PFSK-1 (cell line): ENCODE measurements around the gene AKR1E2.

ENCODE experiments used
- FOXP2 ChIP-seq: optimal IDR thresholded peaks from 2 replicates; pipeline ENCODE3; 2011; ENCODE audit warnings: borderline replicate concordance, control low read depth, inconsistent platforms; ENCODE audit not compliant: insufficient read depth; ENCODE audit errors: extremely low read length, extremely low read depth
- POLR2AphosphoS5 ChIP-seq: IDR thresholded peaks from 2 replicates; pipeline ENCODE4 v1.6.1; 2012; ENCODE audit warnings: low read depth, mild to moderate bottlenecking, control low read depth, low read length, moderate library complexity
- SIN3A ChIP-seq: IDR thresholded peaks from 2 replicates; pipeline ENCODE4 v1.6.1; 2012; ENCODE audit warnings: mild to moderate bottlenecking, low read length, moderate library complexity, borderline replicate concordance; ENCODE audit not compliant: insufficient read depth
- TAF1 ChIP-seq: IDR thresholded peaks from 2 replicates; pipeline ENCODE4 v1.6.1; 2012; ENCODE audit warnings: low read length, control low read depth, borderline replicate concordance; ENCODE audit not compliant: insufficient read depth
- TF ChIP-seq, protein P1 (sequence below), 2 experiments: IDR thresholded peaks; 2 replicates each; pipeline versions ENCODE4 v1.6.1 to v1.8.0; 2011 to 2012; ENCODE audit warnings: low read depth in 2 of 2, low read length in 2 of 2, control low read depth in 1 of 2, inconsistent platforms in 1 of 2, mild to moderate bottlenecking in 1 of 2, moderate library complexity in 1 of 2; ENCODE audit not compliant: insufficient read depth in 1 of 2

AKR1E2 gene

DNA sequence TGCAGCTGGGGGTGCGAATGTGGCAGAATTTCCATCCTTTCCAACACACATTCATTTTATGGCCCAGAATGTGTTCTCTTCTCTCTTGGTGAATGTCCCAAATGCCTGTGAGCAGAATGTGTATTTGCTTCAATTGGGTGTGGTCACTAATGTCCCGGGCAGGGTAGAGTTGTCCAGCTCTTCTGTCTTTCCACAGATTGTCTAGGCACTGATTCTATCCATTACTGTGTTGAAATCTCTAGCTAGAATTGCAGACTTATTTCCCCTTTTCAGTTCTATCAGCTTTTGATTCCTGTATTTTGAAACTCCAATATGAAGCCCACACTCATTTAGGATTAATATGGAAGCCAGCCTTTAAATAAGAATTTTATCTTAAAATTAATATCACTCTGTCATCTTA, 14.0 kb upstream of the AKR1E2 start:
- no peak for TF ChIP-seq POLR2AphosphoS5
- no peak for TF ChIP-seq FOXP2
- no peak for TF ChIP-seq TAF1
- no peak for TF ChIP-seq SIN3A
- TF ChIP-seq, protein P1, sequence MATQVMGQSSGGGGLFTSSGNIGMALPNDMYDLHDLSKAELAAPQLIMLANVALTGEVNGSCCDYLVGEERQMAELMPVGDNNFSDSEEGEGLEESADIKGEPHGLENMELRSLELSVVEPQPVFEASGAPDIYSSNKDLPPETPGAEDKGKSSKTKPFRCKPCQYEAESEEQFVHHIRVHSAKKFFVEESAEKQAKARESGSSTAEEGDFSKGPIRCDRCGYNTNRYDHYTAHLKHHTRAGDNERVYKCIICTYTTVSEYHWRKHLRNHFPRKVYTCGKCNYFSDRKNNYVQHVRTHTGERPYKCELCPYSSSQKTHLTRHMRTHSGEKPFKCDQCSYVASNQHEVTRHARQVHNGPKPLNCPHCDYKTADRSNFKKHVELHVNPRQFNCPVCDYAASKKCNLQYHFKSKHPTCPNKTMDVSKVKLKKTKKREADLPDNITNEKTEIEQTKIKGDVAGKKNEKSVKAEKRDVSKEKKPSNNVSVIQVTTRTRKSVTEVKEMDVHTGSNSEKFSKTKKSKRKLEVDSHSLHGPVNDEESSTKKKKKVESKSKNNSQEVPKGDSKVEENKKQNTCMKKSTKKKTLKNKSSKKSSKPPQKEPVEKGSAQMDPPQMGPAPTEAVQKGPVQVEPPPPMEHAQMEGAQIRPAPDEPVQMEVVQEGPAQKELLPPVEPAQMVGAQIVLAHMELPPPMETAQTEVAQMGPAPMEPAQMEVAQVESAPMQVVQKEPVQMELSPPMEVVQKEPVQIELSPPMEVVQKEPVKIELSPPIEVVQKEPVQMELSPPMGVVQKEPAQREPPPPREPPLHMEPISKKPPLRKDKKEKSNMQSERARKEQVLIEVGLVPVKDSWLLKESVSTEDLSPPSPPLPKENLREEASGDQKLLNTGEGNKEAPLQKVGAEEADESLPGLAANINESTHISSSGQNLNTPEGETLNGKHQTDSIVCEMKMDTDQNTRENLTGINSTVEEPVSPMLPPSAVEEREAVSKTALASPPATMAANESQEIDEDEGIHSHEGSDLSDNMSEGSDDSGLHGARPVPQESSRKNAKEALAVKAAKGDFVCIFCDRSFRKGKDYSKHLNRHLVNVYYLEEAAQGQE (IDR thresholded peaks at IDR 0.05; ENCODE audit: insufficient read depth in 1 of 2, low read depth in 2 of 2, low read length in 2 of 2) = no peak

DNA sequence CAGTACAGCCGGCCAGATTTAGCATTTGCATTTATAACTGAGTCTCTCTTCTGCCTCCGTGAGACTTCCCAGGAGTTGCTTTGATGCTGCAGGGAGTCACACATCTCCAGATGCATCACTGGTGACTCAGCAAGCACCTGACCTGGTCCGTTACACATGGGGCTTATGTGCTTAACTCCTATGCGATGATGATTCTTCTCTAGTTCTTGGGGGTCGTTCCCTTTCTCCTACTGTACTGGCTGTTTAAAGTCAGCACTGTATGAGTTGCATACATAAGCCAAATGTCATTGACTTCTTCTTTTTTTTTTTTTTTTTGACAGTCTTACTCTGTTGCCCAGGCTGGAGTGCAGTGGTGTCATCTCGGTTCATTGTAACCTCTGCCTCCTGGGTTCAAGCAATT, 13.0 kb upstream of the AKR1E2 start:
- TF ChIP-seq, protein P1 (IDR thresholded peaks at IDR 0.05; ENCODE audit: insufficient read depth in 1 of 2, low read depth in 2 of 2, low read length in 2 of 2) = no peak
- no peak for TF ChIP-seq FOXP2
- no peak for TF ChIP-seq SIN3A
- no peak for TF ChIP-seq TAF1

DNA sequence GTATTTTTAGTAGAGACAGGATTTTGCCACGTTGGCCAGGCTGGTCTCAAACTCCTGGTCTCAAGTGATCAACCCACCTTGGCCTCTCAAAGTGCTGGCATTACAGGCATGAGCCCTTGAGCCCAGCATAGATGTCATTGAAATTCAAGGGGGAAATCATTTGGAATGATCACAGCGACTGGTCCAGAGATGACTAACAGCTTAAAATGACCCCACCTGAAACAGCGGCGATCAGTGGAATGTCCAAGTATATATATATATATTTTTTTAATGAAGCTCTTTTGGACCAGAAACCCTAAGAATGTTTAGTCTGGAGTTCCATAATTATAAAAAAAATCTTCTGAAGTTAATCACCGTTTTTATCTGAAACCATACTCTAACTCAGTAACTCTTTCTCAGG, 12.5 kb upstream of the AKR1E2 start:
- TF ChIP-seq, protein P1 (IDR thresholded peaks at IDR 0.05; ENCODE audit: insufficient read depth in 1 of 2, low read depth in 2 of 2, low read length in 2 of 2) = no peak
- no peak for TF ChIP-seq POLR2AphosphoS5

DNA sequence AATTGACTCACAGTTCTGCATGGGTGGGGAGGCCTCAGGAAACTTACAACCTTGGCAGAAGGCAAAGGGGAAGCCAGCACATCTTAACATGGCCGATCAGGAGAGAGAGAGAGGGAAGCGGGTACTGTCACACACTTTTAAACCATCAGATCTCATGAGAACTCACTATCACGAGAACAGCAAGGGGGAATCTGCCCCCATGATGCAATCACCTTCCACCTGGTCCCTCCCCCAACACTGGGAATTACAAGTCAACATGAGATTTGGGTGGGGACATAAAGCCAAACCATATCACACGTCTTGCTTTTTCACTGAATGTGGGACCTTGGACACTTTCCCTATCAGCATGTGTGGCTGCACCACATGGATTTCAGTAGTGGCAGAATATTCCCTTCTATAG, 9.0 kb upstream of the AKR1E2 start:
- TF ChIP-seq FOXP2 (no peak), TAF1 (no peak), POLR2AphosphoS5 (no peak), SIN3A (no peak)
- TF ChIP-seq, protein P1 (IDR thresholded peaks at IDR 0.05; ENCODE audit: insufficient read depth in 1 of 2, low read depth in 2 of 2, low read length in 2 of 2) = no peak

DNA sequence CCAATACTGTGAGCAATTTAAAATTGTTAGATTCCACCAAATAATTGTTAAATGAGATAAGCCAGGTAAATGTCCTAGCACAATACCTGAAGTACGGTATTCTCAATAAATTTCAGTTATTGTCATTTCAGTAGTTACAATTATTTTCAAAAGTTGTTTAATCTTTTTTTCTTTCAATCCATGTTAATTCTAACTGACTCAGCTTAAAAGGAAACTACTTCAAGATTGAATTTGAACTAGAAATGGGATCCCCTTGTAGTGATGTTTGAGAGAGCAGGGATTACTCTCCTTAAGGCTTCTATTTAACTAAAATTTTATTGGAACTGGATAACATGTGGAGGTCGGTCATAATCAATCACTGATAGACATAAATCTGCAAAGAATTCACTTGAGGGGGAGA, 6.9 kb upstream of the AKR1E2 start:
- TF ChIP-seq TAF1 (no peak), SIN3A (no peak), FOXP2 (no peak), POLR2AphosphoS5 (no peak)
- TF ChIP-seq, protein P1 (IDR thresholded peaks at IDR 0.05; ENCODE audit: insufficient read depth in 1 of 2, low read depth in 2 of 2, low read length in 2 of 2) = no peak
